Activated CD8-positive, alpha-beta memory T cell treated with anti-CD3 and anti-CD28 coated beads, Interleukin-2, amount 10 ng/mL, durations not matched to agents 7 days and 5 days (primary cell): ENCODE measurements around the gene DLG2. TPM values are rescaled to one million over a fixed set of nuclear protein-coding genes. Genes with fewer than 3 reads are reported as not detected.
"Not testable (repeated sequence)": the region's sequence is repeated elsewhere in the genome, so short reads cannot be mapped to it uniquely, and the experiment has no call there.

Experiments
- ATAC-seq: fragments of 150-1000 bp; cut with Tn5 transposase; one replicate; pipeline ENCODE4 v1.10.0; 2021; ENCODE audit warnings: moderate library complexity
- CTCF ChIA-PET: fragments of 350-600 bp; sonication (Branson Sonifier 250); formaldehyde crosslinking; loops from one replicate; lab custom pipeline; 2021; ENCODE audit warnings: antibody characterized with exemption; lab: Charles Lee
- DNase-seq: peaks from one replicate; pipeline ENCODE4 v3.0.0-alpha.2; 2020
- H3K27ac Mint-ChIP-seq: one replicate; pipeline ENCODE4 v1.8.0; 2021; ENCODE audit warnings: mild to moderate bottlenecking, mixed read lengths
- H3K27me3 Mint-ChIP-seq: one replicate; pipeline ENCODE4 v1.8.0; 2021; ENCODE audit warnings: mixed read lengths
- H3K36me3 Mint-ChIP-seq: one replicate; pipeline ENCODE4 v1.8.0; 2021; ENCODE audit warnings: mild to moderate bottlenecking, mixed read lengths
- H3K4me1 Mint-ChIP-seq: one replicate; pipeline ENCODE4 v1.8.0; 2021; ENCODE audit warnings: mixed read lengths
- H3K4me3 Mint-ChIP-seq: one replicate; pipeline ENCODE4 v1.8.0; 2021; ENCODE audit warnings: mild to moderate bottlenecking, moderate library complexity, mixed read lengths
- H3K9me3 Mint-ChIP-seq: one replicate; pipeline ENCODE4 v1.8.0; 2022; ENCODE audit warnings: low read depth, mixed read lengths
- total RNA-seq, 2 experiments: library from RNA; stranded (reverse); gene quantifications; one replicate each; pipeline ENCODE4 v1.2.3, GENCODE V29; 2021

DLG2 gene
- total RNA-seq, 2 experiments from 2014 or later = 1.4 to 2.1 TPM

DNA sequence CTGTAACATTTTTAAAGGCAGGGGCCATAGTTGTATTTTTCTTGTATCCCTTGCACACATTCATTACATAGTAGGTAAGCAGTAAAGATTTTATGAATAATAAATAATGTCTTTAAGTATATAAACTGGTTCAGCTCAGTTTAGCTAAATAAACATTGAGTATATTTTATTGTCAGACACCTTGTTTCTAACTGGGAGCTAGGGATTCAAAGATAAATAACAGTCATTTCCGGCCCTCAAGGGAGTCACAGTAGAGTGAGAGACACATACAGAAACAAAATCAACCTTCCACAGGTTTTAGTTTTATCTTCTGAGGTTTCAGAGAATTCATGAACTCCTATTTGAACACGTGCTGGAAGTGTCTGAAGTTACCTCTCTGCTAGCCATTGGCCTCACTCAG is 760.2 kb downstream of the DLG2 start:
- Mint-ChIP-seq H3K9me3 (peaks cover 12% of the 10 kb centered on the region), H3K4me1 (no peaks in the 10 kb centered on the region)

DNA sequence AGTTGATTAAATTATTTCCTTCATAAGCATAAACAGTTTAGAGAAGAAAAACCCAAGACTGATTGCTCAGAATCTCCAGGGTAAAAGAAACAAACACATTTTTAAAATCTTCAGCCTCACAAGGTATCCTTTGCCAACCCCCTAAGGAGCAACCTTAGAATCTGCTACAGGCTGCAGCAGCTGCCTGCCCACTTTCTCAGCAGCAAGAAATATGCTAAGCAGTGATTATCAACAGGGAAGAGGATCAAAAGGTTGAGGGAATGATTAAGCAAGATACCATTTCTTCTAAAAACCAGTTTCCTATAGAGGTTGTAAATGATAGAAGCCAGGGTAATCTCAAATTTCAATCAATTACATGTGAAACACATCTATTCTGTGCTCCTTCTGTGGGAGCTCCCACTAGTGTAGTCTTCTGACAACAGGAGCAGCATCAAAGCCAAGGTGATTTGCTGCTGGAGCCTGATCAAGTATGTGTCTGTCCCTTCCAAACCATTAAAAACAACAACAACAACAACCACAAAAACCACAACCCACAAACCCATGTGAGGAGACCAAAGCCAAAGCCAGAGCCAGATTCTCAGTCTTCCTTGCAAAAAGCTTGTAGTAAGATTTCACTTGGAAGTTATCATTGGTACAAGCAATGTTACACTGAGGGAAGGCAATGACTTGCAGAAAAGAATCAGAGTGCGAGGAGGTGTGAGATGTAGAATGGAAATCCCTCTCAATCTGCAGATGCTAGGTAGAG is 761.2 kb downstream of the DLG2 start:
- no peak for ATAC-seq
- H3K27me3 Mint-ChIP-seq = no peaks in the 10 kb centered on the region
- CTCF ChIA-PET = no interaction called here
- H3K36me3 Mint-ChIP-seq = no peaks in the 10 kb centered on the region
- no peak overlapping the region for H3K4me3 Mint-ChIP-seq
- H3K27ac Mint-ChIP-seq = no peak overlapping the region
- peaks cover 12% of the 10 kb centered on the region for H3K9me3 Mint-ChIP-seq
- DNase-seq = no peak
- no peaks in the 10 kb centered on the region for H3K4me1 Mint-ChIP-seq

More for the DNA sequence above, 760.2 kb downstream of the DLG2 start:
- DNase-seq (no peak), ATAC-seq (no peak)
- Mint-ChIP-seq H3K36me3 (no peaks in the 10 kb centered on the region), H3K27ac (no peak overlapping the region), H3K4me3 (no peak overlapping the region), H3K27me3 (no peaks in the 10 kb centered on the region)
- CTCF ChIA-PET = no interaction called here

DNA sequence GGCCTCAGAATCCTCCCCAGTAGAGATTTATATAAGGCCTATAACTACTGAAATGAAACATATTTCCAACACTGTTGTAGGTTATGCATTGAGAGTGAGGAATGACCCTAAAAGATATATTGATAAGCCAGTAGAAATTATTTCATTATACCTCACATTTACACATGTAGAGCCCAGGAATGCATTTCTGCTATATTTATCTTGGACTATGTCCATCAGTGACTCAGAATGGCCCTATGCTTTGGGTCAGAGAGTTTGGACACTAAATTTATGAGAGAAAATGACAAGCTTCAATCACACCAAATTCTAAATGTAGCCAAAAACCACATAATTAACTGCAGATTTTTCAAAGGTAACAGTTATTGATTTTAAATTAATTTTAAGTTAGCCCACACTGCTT is 761.9 kb downstream of the DLG2 start:
- Mint-ChIP-seq H3K4me1 (no peaks in the 10 kb centered on the region), H3K9me3 (peaks cover 13% of the 10 kb centered on the region), H3K4me3 (no peak overlapping the region), H3K27me3 (no peaks in the 10 kb centered on the region), H3K36me3 (no peaks in the 10 kb centered on the region), H3K27ac (no peak overlapping the region)
- DNase-seq (no peak), ATAC-seq (no peak)
- CTCF ChIA-PET = no interaction called here

DNA sequence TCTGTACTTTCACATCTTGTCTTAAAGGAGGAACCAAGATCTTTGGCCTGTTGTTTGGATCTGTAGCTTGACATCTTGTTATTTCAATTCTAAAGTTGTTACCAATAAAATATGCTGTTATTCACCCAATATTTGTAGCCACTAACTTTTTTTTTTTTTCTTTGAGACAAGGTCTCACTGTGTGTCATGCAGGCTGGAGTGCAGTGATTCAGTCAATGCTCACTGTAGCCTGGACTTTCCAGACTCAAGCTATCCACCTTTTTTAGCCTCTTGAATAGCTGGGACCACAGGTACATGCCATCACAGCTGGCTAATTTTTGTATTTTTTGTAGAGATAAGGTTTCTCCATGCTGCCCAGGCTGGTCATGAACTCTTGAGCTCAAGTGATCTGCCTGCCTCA is 769.4 kb downstream of the DLG2 start:
- Mint-ChIP-seq H3K36me3 (no peaks in the 10 kb centered on the region), H3K27me3 (no peaks in the 10 kb centered on the region), H3K27ac (no peak overlapping the region), H3K4me3 (no peak overlapping the region), H3K4me1 (no peaks in the 10 kb centered on the region), H3K9me3 (peaks cover 12% of the 10 kb centered on the region)
- DNase-seq = no peak
- no peak for ATAC-seq
- CTCF ChIA-PET = no interaction called here

- Mint-ChIP-seq H3K4me1 (no peaks in the 10 kb centered on the region), H3K27me3 (no peaks in the 10 kb centered on the region), H3K9me3 (peaks cover 15% of the 10 kb centered on the region), H3K4me3 (no peak overlapping the region), H3K36me3 (no peaks in the 10 kb centered on the region), H3K27ac (no peak overlapping the region)
- ATAC-seq (no peak), DNase-seq (no peak)
- CTCF ChIA-PET = no interaction called here
These were observed 771.5 kb downstream of the DLG2 start for GRCh38 chr11:84855508-84856245.

DNA sequence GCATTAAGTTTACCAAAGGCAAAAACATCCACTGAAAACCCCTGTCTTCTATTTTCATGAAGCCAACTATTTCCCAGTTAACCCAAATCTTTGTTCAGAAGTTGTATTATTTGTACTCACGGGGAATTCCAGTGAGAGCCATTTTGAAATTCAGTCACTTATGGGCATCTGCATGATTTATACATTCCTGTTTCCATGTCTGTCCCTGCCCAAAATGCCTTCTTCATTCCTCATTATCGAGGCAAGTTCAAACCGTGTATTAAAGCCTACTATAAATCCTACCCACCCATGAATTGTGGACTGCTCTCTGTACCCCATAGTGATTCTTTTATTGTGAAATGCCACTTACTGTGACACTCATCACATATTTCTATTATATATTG is 772.7 kb downstream of the DLG2 start:
- ATAC-seq (no peak), DNase-seq (no peak)
- H3K4me1 Mint-ChIP-seq = no peaks in the 10 kb centered on the region
- peaks cover 14% of the 10 kb centered on the region for H3K9me3 Mint-ChIP-seq
- no peaks in the 10 kb centered on the region for H3K27me3 Mint-ChIP-seq
- no peak overlapping the region for H3K4me3 Mint-ChIP-seq
- no peaks in the 10 kb centered on the region for H3K36me3 Mint-ChIP-seq
- H3K27ac Mint-ChIP-seq = no peak overlapping the region
- CTCF ChIA-PET = no interaction called here

GRCh38 chr11:84853841-84854497 is 773.2 kb downstream of the DLG2 start:
- CTCF ChIA-PET = no interaction called here
- no peak for ATAC-seq
- no peak for DNase-seq
- H3K36me3 Mint-ChIP-seq = no peaks in the 10 kb centered on the region
- no peak overlapping the region for H3K27ac Mint-ChIP-seq
- H3K27me3 Mint-ChIP-seq = no peaks in the 10 kb centered on the region
- peaks cover 16% of the 10 kb centered on the region for H3K9me3 Mint-ChIP-seq
- H3K4me3 Mint-ChIP-seq = no peak overlapping the region
- no peaks in the 10 kb centered on the region for H3K4me1 Mint-ChIP-seq

- no peak overlapping the region for H3K27ac Mint-ChIP-seq
- CTCF ChIA-PET = no interaction called here
- ATAC-seq (no peak), DNase-seq (no peak)
- H3K27me3 Mint-ChIP-seq = no peaks in the 10 kb centered on the region
- H3K9me3 Mint-ChIP-seq = peaks cover 20% of the 10 kb centered on the region
- H3K4me3 Mint-ChIP-seq = no peak overlapping the region
- no peaks in the 10 kb centered on the region for H3K36me3 Mint-ChIP-seq
- H3K4me1 Mint-ChIP-seq = no peaks in the 10 kb centered on the region
These were observed 779.3 kb downstream of the DLG2 start for GRCh38 chr11:84847842-84848241.

- DNase-seq, H3K9me3 Mint-ChIP-seq, H3K27ac Mint-ChIP-seq, ATAC-seq, H3K36me3 Mint-ChIP-seq, H3K4me3 Mint-ChIP-seq, CTCF ChIA-PET, H3K4me1 Mint-ChIP-seq, H3K27me3 Mint-ChIP-seq: not testable (repeated sequence)
These were observed 786.9 kb downstream of the DLG2 start for GRCh38 chr11:84840201-84840600.

DNA sequence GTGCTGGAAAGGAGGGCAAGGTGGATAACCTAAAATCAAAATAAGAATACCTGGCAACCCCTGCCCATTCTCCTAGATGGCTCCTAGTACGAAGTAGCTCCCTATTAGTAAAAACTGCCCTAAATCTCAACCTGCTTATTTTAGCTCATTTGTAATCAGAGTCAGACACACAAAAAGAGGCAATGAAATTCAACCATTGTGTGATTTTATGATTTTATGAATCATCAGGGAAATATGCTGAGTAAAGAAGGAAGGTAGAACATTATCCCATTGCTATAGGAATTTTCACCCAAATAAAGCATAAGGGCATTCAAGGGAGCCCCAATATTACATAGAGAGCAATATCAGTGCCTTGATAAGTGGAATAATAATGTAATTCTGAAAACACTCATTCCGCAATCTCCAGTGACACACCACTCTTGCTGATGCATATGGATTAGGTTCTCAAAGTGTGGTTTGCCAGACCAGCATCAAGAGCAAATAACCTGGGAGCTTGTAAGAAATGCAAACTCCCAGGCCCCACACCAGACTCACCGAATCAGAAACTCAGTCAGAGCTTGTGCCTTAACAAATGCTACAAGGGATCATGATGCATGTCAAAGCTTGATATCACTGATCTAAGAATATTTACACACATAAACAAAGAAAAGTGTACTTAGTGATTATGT is 789.6 kb downstream of the DLG2 start:
- H3K4me1 Mint-ChIP-seq = no peaks in the 10 kb centered on the region

DNA sequence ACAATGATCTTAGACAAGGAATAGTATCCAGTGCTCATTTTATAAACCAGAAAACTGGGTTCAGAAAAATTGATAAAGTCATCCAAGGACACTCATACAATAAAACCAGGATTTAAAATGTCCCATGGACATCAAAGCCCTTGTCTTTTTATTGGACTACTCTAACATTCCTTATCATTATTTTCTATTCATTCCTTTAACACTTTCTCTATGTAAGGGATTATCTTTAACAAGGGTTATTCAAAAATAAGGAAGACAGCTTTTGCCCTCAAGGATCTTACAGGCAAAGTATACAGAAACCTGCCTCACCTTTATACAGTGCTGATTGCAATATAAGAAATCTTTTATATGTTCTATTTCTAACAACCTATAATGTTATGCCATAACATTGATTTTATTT is 790.8 kb downstream of the DLG2 start:
- Mint-ChIP-seq H3K4me1 (no peaks in the 10 kb centered on the region), H3K27ac (no peak overlapping the region), H3K9me3 (peaks cover 16% of the 10 kb centered on the region), H3K36me3 (no peaks in the 10 kb centered on the region), H3K4me3 (no peak overlapping the region), H3K27me3 (no peaks in the 10 kb centered on the region)
- no peak for ATAC-seq
- DNase-seq = no peak
- CTCF ChIA-PET = no interaction called here

More for the DNA sequence above, 789.6 kb downstream of the DLG2 start:
- no peak for DNase-seq
- Mint-ChIP-seq H3K27ac (no peak overlapping the region), H3K27me3 (no peaks in the 10 kb centered on the region), H3K36me3 (no peaks in the 10 kb centered on the region), H3K4me3 (no peak overlapping the region), H3K9me3 (peaks cover 16% of the 10 kb centered on the region)
- no peak for ATAC-seq
- CTCF ChIA-PET = no interaction called here

DNA sequence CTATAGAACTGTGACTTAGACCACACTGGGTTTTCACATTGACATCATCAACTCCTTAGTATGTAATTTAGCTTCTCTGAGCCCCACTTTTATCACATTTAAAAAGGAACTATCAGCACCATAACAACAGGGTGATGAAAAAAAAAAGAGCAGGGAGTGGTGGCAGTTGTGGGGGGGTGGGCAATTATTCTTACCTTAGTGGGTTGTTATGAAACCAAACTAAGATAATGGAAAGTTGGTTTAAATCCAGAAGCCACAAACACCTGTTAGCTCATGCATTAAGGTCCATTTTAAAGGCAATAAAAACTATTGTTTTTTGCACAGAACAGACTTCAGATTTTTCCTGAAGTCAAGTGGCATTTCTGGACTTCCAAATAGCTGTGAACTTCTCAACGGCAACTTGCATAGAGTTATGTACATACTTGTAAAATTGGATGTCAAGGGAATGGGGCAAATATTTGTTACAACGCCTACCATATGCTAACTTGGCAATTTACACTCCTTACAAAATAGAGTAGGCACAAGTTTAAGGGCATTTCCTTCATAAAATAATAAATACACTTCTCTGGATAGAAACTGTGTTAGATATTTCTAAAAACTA is 793.6 kb downstream of the DLG2 start:
- Mint-ChIP-seq H3K4me3 (no peak overlapping the region), H3K27ac (no peak overlapping the region), H3K4me1 (no peaks in the 10 kb centered on the region), H3K27me3 (no peaks in the 10 kb centered on the region), H3K36me3 (no peaks in the 10 kb centered on the region), H3K9me3 (peaks cover 13% of the 10 kb centered on the region)
- CTCF ChIA-PET = no interaction called here
- DNase-seq (no peak), ATAC-seq (no peak)

- Mint-ChIP-seq H3K4me3 (no peak overlapping the region), H3K4me1 (no peaks in the 10 kb centered on the region), H3K27ac (no peak overlapping the region), H3K9me3 (peaks cover 13% of the 10 kb centered on the region), H3K36me3 (no peaks in the 10 kb centered on the region), H3K27me3 (no peaks in the 10 kb centered on the region)
- CTCF ChIA-PET = no interaction called here
- ATAC-seq (no peak), DNase-seq (no peak)
These were observed 796.8 kb downstream of the DLG2 start for GRCh38 chr11:84830372-84830771.
